GM12875 (cell line): ENCODE measurements around the gene SEC23IP.

ENCODE experiments used
- H3K4me3 ChIP-seq: one replicate; pipeline ENCODE4 v1.5.1; 2011; ENCODE audit warnings: low read depth, low read length, control low read depth
- TF ChIP-seq, protein P1 (sequence below): IDR thresholded peaks from 2 replicates; pipeline ENCODE4 v1.5.1; 2011; ENCODE audit warnings: low read depth, mild to moderate bottlenecking, control low read depth, inconsistent platforms, low read length, moderate library complexity, borderline replicate concordance; ENCODE audit not compliant: insufficient read depth

SEC23IP gene

DNA sequence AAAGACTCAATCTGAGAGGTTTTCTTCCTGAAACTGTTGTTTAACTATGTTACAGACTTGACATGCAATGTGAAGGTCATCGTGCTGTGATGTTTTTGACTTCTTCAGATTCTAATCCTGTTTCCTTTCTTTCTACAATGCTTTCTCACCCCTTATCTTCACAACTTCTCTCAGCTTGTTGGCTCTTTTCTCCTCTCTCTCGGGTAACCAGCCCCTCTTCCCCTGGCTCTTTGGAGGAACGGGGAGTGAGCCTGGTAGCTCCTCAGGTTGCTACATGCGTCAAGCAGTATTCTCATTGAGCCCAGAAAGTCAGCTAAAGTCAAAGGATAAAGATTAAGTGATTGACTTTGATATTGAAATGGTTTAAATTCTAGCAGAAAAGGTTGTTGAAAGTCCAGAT, 40.1 kb downstream of the SEC23IP start:
- TF ChIP-seq, protein P1, sequence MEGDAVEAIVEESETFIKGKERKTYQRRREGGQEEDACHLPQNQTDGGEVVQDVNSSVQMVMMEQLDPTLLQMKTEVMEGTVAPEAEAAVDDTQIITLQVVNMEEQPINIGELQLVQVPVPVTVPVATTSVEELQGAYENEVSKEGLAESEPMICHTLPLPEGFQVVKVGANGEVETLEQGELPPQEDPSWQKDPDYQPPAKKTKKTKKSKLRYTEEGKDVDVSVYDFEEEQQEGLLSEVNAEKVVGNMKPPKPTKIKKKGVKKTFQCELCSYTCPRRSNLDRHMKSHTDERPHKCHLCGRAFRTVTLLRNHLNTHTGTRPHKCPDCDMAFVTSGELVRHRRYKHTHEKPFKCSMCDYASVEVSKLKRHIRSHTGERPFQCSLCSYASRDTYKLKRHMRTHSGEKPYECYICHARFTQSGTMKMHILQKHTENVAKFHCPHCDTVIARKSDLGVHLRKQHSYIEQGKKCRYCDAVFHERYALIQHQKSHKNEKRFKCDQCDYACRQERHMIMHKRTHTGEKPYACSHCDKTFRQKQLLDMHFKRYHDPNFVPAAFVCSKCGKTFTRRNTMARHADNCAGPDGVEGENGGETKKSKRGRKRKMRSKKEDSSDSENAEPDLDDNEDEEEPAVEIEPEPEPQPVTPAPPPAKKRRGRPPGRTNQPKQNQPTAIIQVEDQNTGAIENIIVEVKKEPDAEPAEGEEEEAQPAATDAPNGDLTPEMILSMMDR = no peak
- no peak overlapping the region for H3K4me3 ChIP-seq

DNA sequence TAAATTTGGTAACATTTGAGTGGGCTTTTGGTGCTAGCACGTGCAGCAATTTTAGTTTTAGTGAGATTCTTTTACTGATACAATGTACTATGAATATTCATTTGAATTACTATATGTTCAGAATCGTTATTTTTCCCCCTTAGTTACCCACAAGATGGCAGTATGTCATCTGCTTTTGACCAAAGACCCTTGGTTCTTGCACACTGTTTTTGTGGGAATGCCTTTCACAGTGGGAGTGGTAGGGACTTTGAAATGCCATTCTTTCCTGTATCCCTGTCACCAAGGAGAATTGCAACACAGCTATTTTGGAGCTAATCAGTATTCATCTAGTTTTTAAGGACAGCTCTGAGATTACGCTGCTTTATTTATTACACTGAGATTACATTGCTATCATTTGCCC, 40.6 kb downstream of the SEC23IP start:
- no peak overlapping the region for H3K4me3 ChIP-seq

DNA sequence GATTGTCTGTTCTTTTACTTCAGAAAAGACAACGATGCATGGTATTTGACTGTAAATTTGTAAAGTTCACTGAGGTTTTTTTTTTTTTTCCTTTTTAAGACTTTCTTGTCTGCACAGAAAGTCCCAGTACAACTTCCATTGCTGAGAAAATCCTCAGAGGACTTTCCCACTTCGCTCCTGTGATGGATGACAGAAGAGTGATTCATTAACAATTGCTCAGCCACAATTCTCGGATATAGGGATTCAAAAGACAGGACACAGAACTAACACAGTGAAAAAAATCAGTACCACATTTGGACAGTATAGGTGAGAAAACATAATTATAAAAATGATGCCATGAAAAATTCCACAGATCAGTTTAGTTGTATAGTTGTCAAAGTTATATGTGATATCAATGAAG, 48.0 kb downstream of the SEC23IP start:
- H3K4me3 ChIP-seq = no peak overlapping the region
- TF ChIP-seq, protein P1 = no peak

More for the DNA sequence above, 40.6 kb downstream of the SEC23IP start:
- TF ChIP-seq, protein P1 = no peak

DNA sequence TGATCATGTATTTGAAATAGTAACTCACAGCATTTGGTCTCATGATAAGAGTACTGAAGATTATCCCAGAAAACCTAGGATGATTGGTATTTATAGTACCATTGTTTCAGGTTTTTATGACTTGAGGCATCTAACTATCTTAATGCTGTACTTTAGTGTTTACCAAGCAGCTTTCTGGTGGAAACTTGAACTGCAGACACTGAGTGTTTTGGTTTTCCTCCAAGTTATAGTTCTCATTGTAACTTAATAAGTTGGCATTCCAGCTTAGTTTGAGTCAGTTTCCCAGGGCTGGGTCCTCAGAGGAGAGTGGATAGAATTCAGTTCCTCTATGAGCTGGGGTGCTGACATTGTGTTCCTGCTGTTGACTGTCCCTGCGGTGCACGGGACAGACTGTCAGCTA, 50.4 kb downstream of the SEC23IP start:
- no peak overlapping the region for H3K4me3 ChIP-seq
- TF ChIP-seq, protein P1 = no peak

DNA sequence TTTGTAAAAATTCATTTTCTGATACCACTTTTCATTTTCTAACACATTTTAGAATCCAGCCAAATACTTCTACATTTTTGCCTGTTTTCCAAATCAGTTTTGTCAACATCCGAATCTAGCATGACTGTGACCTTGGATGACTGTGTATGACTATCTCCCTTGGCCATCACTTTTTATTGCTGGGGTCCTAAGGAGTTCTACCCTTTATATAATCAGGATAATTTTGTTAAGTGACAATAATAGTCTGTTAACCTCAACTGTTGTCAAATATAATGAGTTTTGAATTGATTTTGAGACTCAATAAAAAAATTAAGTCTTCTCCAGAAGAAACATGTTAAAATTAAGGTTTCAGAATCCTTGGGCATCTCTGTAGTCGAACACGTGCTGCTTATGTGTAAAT, 53.3 kb downstream of the SEC23IP start:
- TF ChIP-seq, protein P1 = no peak
- H3K4me3 ChIP-seq = no peak overlapping the region

DNA sequence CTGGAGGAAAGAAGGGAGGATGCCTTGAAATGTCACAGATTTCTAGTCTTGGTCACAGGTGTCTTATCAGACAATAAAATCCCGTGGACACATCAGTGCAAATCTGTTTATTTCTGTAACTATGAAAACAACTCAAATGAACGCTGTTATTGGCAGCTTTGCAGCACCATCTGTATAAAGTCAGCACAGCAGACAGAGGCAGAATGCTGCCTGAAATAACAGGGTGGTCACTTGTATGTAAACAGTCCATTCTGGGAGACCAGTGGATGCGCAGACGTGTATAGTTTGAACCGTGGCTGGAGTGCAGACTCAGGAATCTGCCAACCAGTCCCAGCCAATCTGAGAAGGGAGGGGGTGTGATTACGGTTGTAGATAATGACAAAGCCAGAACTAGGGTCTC, 54.8 kb downstream of the SEC23IP start:
- no peak overlapping the region for H3K4me3 ChIP-seq
- TF ChIP-seq, protein P1 = no peak

DNA sequence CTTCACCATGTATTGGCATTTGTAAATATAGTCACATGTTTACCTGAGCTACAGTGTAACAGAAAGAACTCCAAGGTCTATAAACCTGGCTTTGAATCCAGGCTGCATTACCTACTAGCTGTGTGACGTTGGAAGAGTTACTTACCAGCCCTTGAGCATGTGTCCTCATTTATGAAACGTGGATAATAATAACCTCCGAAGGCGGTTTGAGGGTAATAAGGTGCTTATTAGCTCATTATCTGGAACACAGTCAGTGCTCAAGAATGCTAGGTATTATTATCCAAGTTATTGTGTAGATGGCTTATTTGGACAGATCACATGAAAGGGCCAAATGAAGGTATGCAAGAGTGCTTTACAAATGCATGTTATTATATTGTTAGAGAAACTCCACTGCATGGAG, 64.9 kb downstream of the SEC23IP start:
- TF ChIP-seq, protein P1 = no peak
- no peak overlapping the region for H3K4me3 ChIP-seq
